D341Med (cell line): ENCODE data around the gene TSPO.

ENCODE experiments used
- DNase-seq: peaks from one replicate; pipeline ENCODE4 v3.0.0; 2012; ENCODE audit warnings: low spot score

TSPO gene

GRCh38 chr22:43179146-43179910 lies 28.0 kb downstream of the TSPO start:
- DNase-seq: no peak

- DNase-seq: no peak
Observed at GRCh38 chr22:43179911-43180195, 28.5 kb downstream of the TSPO start.

- no peak for DNase-seq
Observed at GRCh38 chr22:43180670-43181069, 29.3 kb downstream of the TSPO start.

GRCh38 chr22:43181321-43182076 lies 30.1 kb downstream of the TSPO start:
- no peak for DNase-seq

- no peak for DNase-seq
Observed at GRCh38 chr22:43182118-43182517, 30.8 kb downstream of the TSPO start.

GRCh38 chr22:43182726-43183125 lies 31.4 kb downstream of the TSPO start:
- no peak for DNase-seq

GRCh38 chr22:43183496-43184277 lies 32.3 kb downstream of the TSPO start:
- no peak for DNase-seq

- DNase-seq: peak; percentile 69
Observed at GRCh38 chr22:43185860-43186261, 34.5 kb downstream of the TSPO start.

- peak; percentile 91 for DNase-seq
Observed at GRCh38 chr22:43186272-43187170, 35.2 kb downstream of the TSPO start, which contains the start of gene TTLL12. TTLL12 (minus strand) TSS chr22:43187134; CDS start chr22:43187069, 65 bp downstream.

- DNase-seq: peak; percentile 99
Observed at GRCh38 chr22:43187171-43188099, 36.1 kb downstream of the TSPO start.

GRCh38 chr22:43188829-43189545 lies 37.6 kb downstream of the TSPO start:
- no peak for DNase-seq

GRCh38 chr22:43191831-43192230 lies 40.5 kb downstream of the TSPO start:
- DNase-seq: no peak

GRCh38 chr22:43197271-43197941 lies 46.0 kb downstream of the TSPO start:
- DNase-seq: no peak

GRCh38 chr22:43198126-43198525 lies 46.8 kb downstream of the TSPO start:
- no peak for DNase-seq

GRCh38 chr22:43198936-43199335 lies 47.6 kb downstream of the TSPO start:
- no peak for DNase-seq

- no peak for DNase-seq
Observed at GRCh38 chr22:43199541-43199940, 48.2 kb downstream of the TSPO start.

GRCh38 chr22:43200031-43200430 lies 48.7 kb downstream of the TSPO start:
- DNase-seq: no peak

- DNase-seq: no peak
Observed at GRCh38 chr22:43200555-43200954, 49.2 kb downstream of the TSPO start.

GRCh38 chr22:43201486-43202219 lies 50.3 kb downstream of the TSPO start:
- DNase-seq: no peak
